Activated gamma-delta T cell (primary cell): ENCODE measurements around the gene FBXW5.

Source experiments
- DNase-seq: peaks from one replicate; lab custom pipeline; 2025; lab: John Stamatoyannopoulos, UW
- total RNA-seq, 2 donors: gene quantifications; one replicate each; lab custom pipeline; 2026; lab: John Stamatoyannopoulos, UW

Gene FBXW5, protein sequence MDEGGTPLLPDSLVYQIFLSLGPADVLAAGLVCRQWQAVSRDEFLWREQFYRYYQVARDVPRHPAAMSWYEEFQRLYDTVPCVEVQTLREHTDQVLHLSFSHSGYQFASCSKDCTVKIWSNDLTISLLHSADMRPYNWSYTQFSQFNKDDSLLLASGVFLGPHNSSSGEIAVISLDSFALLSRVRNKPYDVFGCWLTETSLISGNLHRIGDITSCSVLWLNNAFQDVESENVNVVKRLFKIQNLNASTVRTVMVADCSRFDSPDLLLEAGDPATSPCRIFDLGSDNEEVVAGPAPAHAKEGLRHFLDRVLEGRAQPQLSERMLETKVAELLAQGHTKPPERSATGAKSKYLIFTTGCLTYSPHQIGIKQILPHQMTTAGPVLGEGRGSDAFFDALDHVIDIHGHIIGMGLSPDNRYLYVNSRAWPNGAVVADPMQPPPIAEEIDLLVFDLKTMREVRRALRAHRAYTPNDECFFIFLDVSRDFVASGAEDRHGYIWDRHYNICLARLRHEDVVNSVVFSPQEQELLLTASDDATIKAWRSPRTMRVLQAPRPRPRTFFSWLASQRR
- total RNA-seq = 189 to 216 reads per million in 2 donors

DNA sequence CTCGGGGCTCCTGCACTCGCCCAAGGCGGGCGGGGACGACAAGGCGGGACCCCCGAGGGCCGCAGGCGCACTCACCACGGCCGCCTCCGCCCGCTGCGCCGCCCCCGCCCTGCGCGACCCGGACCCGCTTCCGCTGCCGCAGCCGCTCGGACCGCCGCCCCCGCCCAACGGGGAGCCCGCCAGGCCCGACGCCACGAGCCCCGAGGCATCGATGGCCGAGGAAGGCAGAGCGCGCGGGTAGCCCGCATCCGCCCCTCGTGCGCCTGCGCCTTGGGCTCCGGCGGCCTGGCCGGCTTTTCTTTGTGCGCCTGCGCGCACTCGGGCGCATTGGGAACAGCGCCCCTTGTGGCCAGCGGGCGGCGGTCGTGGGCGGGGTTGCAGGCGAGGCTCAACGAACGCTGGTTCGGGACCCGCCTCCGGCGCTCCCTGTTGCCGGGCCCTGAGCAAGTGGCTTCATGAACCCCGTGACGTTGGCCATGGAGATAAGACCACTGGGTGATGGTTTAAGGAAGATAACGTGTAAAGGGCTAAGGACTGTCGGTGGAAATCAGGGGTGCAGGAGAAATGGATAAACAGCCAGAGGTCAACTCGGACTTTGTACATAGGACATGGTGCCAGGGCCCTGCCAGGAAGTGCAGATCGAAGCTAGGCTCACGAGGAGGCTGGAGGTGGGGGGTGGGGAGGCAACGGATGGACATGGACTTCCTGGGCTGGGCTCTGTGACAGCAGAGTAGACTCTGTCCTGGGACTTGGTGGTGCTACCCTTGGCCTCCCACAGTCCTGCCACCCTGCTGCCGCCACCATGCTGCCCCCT lies at the start of gene FBXW5, which contains the start of gene C8G:
Gene FBXW5 (minus strand): TSS at position 220 of the 814 bp plus-strand sequence. CDS start 655 bp downstream, outside the sequence.
Gene C8G (plus strand): TSS at position 725 of the 814 bp plus-strand sequence. CDS start 78 bp downstream, at position 803.
- DNase-seq = peak; percentile 95

GRCh38 chr9:136992819-136993369 lies 48.4 kb upstream of the FBXW5 start:
- no peak for DNase-seq

- DNase-seq = peak; percentile 85
Measured at GRCh38 chr9:136991993-136992818, 47.7 kb upstream of the FBXW5 start, which contains the start of gene PAXX. Gene PAXX, plus strand, starts transcription at chr9:136992422. Its CDS starts 22 bp downstream, at chr9:136992444.

DNA sequence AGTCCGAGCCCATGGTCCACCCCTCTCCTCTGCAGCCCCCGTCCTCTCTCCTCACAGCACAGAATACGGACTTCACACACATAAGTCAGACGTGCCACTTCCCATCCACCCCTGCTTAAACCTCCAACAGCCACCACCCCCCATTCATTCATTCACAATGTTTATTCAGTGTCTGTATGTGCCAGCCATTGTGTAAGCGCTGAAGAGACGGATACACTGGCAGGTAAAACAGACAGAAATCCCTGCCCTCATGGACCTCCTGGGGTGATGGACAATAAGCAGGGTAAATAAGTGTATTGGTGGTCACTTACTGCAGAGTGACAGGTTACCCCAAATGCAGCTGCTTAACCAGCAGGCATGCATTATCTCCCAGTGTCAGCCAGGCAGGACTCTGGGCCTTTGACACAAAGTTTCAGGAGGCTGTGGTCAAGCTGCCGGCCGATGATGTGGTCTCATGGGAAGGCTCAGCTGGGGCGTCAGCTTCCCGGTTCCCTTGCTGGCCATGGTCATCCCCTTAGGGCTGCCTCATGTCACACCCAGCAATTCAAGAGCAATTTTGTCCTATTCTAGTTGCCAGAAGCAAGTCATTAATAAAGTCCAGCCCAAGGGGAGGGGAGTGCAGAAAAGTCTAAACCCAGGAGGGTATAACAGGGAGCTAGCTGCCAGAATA lies 45.8 kb upstream of the FBXW5 start:
- no peak for DNase-seq

GRCh38 chr9:136988872-136989271 lies 44.3 kb upstream of the FBXW5 start:
- no peak for DNase-seq

DNA sequence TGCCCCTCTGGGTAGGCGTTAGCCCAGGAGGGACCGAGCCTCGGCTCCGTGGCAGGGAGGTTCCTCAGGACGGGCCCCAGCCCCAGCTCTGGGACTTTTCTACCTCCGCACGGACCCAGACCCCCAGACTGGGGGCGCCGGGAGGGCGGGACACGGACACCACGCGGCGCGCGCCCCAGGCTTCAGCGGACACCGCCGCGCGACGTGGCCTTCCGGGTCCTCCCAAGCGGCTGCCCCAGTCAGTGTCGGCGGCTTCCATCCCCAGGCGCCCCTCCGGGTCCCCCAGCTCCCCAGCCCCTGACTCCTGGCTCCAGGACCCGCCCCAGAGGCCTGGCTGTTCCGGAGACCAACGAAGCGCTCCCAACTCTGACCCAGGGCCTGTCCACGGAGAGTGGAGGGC lies 41.3 kb upstream of the FBXW5 start:
- no peak for DNase-seq

- DNase-seq = no peak
Measured at GRCh38 chr9:136985027-136985602, 40.6 kb upstream of the FBXW5 start.

- DNase-seq = no peak
Measured at GRCh38 chr9:136984464-136985026, 40.0 kb upstream of the FBXW5 start.

GRCh38 chr9:136983656-136984314 lies 39.2 kb upstream of the FBXW5 start:
- DNase-seq = no peak

DNA sequence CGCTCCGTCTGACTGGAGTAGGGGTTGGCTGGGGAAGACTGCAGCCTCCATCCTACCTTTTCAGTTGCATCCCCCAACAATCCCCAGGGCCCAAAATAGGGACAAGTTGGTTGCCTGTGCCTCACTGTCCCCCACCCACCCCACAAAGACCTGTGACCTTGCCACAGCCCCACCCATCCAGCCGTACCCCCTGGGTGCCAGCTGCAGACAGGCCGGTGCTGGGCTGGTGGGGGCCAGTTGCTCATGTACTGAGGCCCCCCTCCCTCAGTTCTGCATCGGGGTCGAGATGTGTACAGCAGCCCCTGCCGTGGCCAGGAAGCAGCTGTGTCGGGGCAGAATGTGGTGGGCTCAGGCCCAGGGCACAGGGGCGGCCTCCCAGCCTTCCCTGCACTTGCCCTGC lies 38.6 kb upstream of the FBXW5 start:
- no peak for DNase-seq

- DNase-seq = no peak
Measured at GRCh38 chr9:136982232-136983051, 37.9 kb upstream of the FBXW5 start, which contains the start of gene LCNL1. Gene LCNL1, plus strand, starts transcription at chr9:136982993. Its CDS starts 594 bp downstream, at chr9:136983587.

DNA sequence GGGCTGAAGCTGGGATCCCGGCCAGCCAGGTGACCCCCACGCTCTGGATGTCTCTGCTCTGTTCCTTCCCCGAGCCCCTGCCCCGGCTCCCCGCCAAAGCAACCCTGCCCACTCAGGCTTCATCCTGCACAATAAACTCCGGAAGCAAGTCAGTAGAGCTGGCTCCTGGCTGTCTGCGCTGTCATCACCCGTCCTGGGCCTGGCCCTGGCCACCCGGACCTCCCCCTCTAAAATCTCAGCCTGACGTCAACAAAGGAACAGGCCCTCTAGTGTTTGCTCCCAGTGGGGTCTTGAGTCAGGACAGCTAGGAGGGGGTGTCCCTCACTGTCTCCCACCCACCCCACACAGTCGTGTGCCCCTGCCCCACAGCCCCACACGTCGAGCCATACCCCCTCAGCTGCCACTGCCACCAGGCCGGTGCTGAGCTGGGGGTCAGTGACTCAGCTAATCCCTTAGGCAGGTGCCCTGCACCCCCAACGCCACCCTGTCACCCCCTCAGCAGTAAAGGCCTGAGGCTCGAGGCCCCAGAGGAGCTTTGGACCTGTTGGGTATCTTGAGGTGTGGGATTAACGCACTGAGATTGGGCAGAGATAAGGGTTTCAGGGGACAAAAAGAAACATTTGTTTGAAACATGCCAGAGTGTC lies 37.2 kb upstream of the FBXW5 start:
- no peak for DNase-seq

GRCh38 chr9:136980669-136981478 lies 36.3 kb upstream of the FBXW5 start:
- DNase-seq = no peak

DNA sequence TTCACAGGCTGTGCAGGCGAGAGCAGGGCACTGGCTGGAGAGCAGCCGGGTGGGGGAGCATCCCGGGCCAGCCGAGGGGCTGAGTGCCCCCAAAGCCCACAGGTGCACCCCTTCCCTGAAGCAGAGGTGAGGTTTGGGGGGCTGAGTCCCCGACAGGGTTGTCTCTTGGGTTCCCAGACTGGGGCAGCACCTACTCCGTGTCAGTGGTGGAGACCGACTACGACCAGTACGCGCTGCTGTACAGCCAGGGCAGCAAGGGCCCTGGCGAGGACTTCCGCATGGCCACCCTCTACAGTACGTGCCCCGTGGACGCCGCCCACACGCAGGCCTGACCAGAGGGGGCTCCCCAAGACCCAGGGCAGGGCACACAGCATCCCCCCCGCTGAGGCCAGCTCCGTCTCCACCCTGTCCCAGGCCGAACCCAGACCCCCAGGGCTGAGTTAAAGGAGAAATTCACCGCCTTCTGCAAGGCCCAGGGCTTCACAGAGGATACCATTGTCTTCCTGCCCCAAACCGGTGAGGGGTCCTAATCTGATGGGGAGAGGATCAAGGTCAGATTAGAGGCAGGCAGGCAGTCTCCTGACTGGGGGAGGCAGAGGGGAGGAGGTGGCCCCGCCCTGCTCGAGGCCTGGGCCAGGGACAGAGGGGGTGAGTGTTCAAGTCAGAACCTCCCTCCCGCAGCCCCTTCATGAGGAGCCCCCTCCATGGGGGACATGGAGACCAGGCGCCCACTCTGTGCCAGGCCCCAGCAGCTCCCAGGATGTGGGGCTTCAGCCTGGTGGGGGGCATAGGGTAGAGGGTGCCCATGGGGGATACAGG lies 35.4 kb upstream of the FBXW5 start:
- DNase-seq = no peak

GRCh38 chr9:136978865-136979544 lies 34.5 kb upstream of the FBXW5 start:
- DNase-seq = no peak
